CD14-positive monocyte (primary cell): Measurements from ENCODE around the gene NEURL1B. TPM values are rescaled to one million over a fixed set of nuclear protein-coding genes. Genes with fewer than 3 reads are reported as not detected.

Experiments
- DNase-seq, 3 donors: peaks; one replicate each; pipeline ENCODE4 v3.0.0-alpha.2; 2011 to 2022
- H2AFZ ChIP-seq: 2 replicates; pipeline ENCODE4 v1.6.0; 2012; ENCODE audit warnings: mild to moderate bottlenecking, low read depth, low read length, inconsistent platforms; ENCODE audit not compliant: insufficient read depth, poor library complexity, severe bottlenecking
- H3K27ac ChIP-seq, 2 donors: 1 replicate in 1 of 2; 2 replicates in 1 of 2; pipeline ENCODE4 v1.5.1; 2012 to 2013; ENCODE audit warnings: low read length in 2 of 2, control low read depth in 1 of 2, inconsistent platforms in 1 of 2, low read depth in 1 of 2, mild to moderate bottlenecking in 1 of 2
- H3K27me3 ChIP-seq, 2 donors: one replicate each; pipeline versions ENCODE4 v1.6.0 to v1.6.1; 2011 to 2013; ENCODE audit warnings: low read length in 2 of 2; ENCODE audit not compliant: control insufficient read depth in 2 of 2, insufficient read depth in 2 of 2
- H3K36me3 ChIP-seq, 2 donors: replicated peaks in 1 of 2; 1 replicate in 1 of 2; 2 replicates in 1 of 2; pipeline versions ENCODE4 v1.5.1 to v1.6.1; 2012 to 2013; ENCODE audit warnings: low read length in 2 of 2, control low read depth in 1 of 2, inconsistent platforms in 1 of 2, mild to moderate bottlenecking in 1 of 2; ENCODE audit not compliant: insufficient read depth in 2 of 2, control insufficient read depth in 1 of 2
- H3K4me1 ChIP-seq, 2 donors: 1 replicate in 1 of 2; 2 replicates in 1 of 2; pipeline versions ENCODE4 v1.5.1 to v1.6.1; 2012 to 2013; ENCODE audit warnings: low read length in 2 of 2, control low read depth in 1 of 2, inconsistent platforms in 1 of 2, mild to moderate bottlenecking in 1 of 2, moderate library complexity in 1 of 2; ENCODE audit not compliant: insufficient read depth in 2 of 2, control insufficient read depth in 1 of 2
- H3K4me2 ChIP-seq: replicated peaks from 2 replicates; pipeline ENCODE3; 2012; ENCODE audit warnings: low read length, moderate library complexity, mild to moderate bottlenecking; ENCODE audit not compliant: poor library complexity, severe bottlenecking; ENCODE audit errors: extremely low read depth
- H3K4me3 ChIP-seq, 3 experiments: fragments of 200-600 bp in 1 of 3; sonication (generic) in 1 of 3; replicated peaks in 1 of 3; 1 replicate in 2 of 3; 2 replicates in 1 of 3; pipeline ENCODE4 v1.5.1; 2011 to 2013; ENCODE audit warnings: low read length in 3 of 3, mild to moderate bottlenecking in 3 of 3, control low read depth in 2 of 3, low read depth in 2 of 3, inconsistent platforms in 1 of 3, moderate library complexity in 1 of 3
- H3K79me2 ChIP-seq: 2 replicates; pipeline ENCODE4 v1.6.0; 2012; ENCODE audit warnings: mild to moderate bottlenecking, control low read depth, inconsistent platforms, low read length, moderate library complexity; ENCODE audit not compliant: insufficient read depth
- H3K9ac ChIP-seq: 2 replicates; pipeline ENCODE4 v1.6.0; 2017; ENCODE audit warnings: low read length, mild to moderate bottlenecking; ENCODE audit not compliant: insufficient read depth, poor library complexity, severe bottlenecking
- H3K9me3 ChIP-seq, 2 donors: replicated peaks in 1 of 2; 1 replicate in 1 of 2; 2 replicates in 1 of 2; pipeline versions ENCODE4 v1.5.1 to v1.6.1; 2012 to 2013; ENCODE audit warnings: low read length in 2 of 2, control low read depth in 1 of 2; ENCODE audit not compliant: control insufficient read depth in 1 of 2, insufficient read depth in 1 of 2
- H4K20me1 ChIP-seq: 2 replicates; pipeline ENCODE4 v1.6.0; 2012; ENCODE audit warnings: mild to moderate bottlenecking, low read length, control low read depth, moderate library complexity; ENCODE audit not compliant: insufficient read depth
- H3K27ac Mint-ChIP-seq, 7 donors: one replicate each; pipeline ENCODE4 v1.8.0; 2020; ENCODE audit warnings: mild to moderate bottlenecking in 7 of 7, mixed read lengths in 7 of 7, moderate library complexity in 6 of 7, inconsistent platforms in 2 of 7
- H3K27me3 Mint-ChIP-seq, 3 donors: one replicate each; pipeline ENCODE4 v1.8.0; 2021 to 2022; ENCODE audit warnings: low read depth in 3 of 3, mild to moderate bottlenecking in 3 of 3, mixed read lengths in 3 of 3, moderate library complexity in 3 of 3, inconsistent platforms in 1 of 3
- H3K36me3 Mint-ChIP-seq, 2 donors: one replicate each; pipeline ENCODE4 v1.8.0; 2020; ENCODE audit warnings: mixed read lengths in 2 of 2, inconsistent platforms in 1 of 2, mild to moderate bottlenecking in 1 of 2
- H3K4me1 Mint-ChIP-seq: one replicate; pipeline ENCODE4 v1.8.0; 2020; ENCODE audit warnings: mild to moderate bottlenecking, mixed read lengths
- H3K4me3 Mint-ChIP-seq, 2 donors: one replicate each; pipeline ENCODE4 v1.8.0; 2020; ENCODE audit warnings: mild to moderate bottlenecking in 2 of 2, mixed read lengths in 2 of 2, moderate library complexity in 1 of 2
- H3K9me3 Mint-ChIP-seq, 7 donors: one replicate each; pipeline ENCODE4 v1.8.0; 2020 to 2022; ENCODE audit warnings: mixed read lengths in 7 of 7, mild to moderate bottlenecking in 6 of 7, moderate library complexity in 6 of 7, inconsistent platforms in 2 of 7
- CTCF ChIP-seq: fragments of 200-600 bp; IDR thresholded peaks from one replicate; pipeline ENCODE4 v1.8.0; 2022; ENCODE audit warnings: antibody characterized with exemption, mild to moderate bottlenecking
- WGBS: methylation state at CpG from one replicate; pipeline ENCODE4 v1.1.5; 2013; ENCODE audit warnings: missing lambda C conversion rate; ENCODE audit not compliant: insufficient coverage; 5-methylcytosine and 5-hydroxymethylcytosine counted together
- intact Hi-C, 2 donors: fragments of 100-400 bp; cut with micrococcal nuclease; formaldehyde crosslinking; loops; one replicate each; pipeline versions ENCODE4 v1.15.0 to v1.15.1; 2023
- polyA plus RNA-seq, 3 donors: library from polyadenylated mRNA; depleted of rRNA in 1 of 3; unstranded in 2 of 3; stranded (reverse) in 1 of 3; fragments of 300-500 nt in 2 of 3; fragments of >200 nt in 1 of 3; fragmentation: Illumina TruSeq in 2 of 3; gene quantifications; 1 replicate in 2 of 3; 2 replicates in 1 of 3; pipeline ENCODE4 v1.2.3, GENCODE V29; 2012 to 2021

The NEURL1B gene
- polyA plus RNA-seq, 3 donors, result 0.01 TPM; not detected in 2

- Mint-ChIP-seq H3K27ac (no peak overlapping the region), H3K27me3 (peaks cover 3 to 5% (median 3%) of the 10 kb centered on the region in 3 donors), H3K4me1 (no peaks in the 10 kb centered on the region), H3K9me3 (no peaks in the 10 kb centered on the region), H3K36me3 (no peaks in the 10 kb centered on the region), H3K4me3 (no peak overlapping the region)
- no peaks in the 10 kb centered on the region for H3K9me3 ChIP-seq
- H3K79me2 ChIP-seq, result no peaks in the 10 kb centered on the region
- H4K20me1 ChIP-seq, result no peaks in the 10 kb centered on the region
- H3K36me3 ChIP-seq, result no peaks in the 10 kb centered on the region
- intact Hi-C loops, result no loop called here
- no peak overlapping the region for H3K4me3 ChIP-seq
- no peak overlapping the region for H3K9ac ChIP-seq
- no peak for DNase-seq
- peaks cover 3 to 11% of the 10 kb centered on the region in 2 donors for H3K4me1 ChIP-seq
- 91% methylated on average over 6 of the region's 18 CpGs for WGBS
- no peak overlapping the region for H3K4me2 ChIP-seq
- TF ChIP-seq CTCF, result no peak
- no peak overlapping the region for H3K27ac ChIP-seq
- no peaks in the 10 kb centered on the region for H3K27me3 ChIP-seq
- no peak overlapping the region for H2AFZ ChIP-seq
These were observed 42.5 kb upstream of the NEURL1B start for GRCh38 chr5:172598251-172599203.

GRCh38 chr5:172599204-172599567 lies 41.9 kb upstream of the NEURL1B start:
- no peaks in the 10 kb centered on the region for H3K4me1 Mint-ChIP-seq
- no CpG with 5 or more reads among the region's 3 CpGs for WGBS
- Histone ChIP-seq H3K4me1 (peaks cover 3 to 8% of the 10 kb centered on the region in 2 donors), H4K20me1 (no peaks in the 10 kb centered on the region), H3K4me2 (no peak overlapping the region), H3K9ac (no peak overlapping the region), H2AFZ (no peak overlapping the region), H3K9me3 (no peaks in the 10 kb centered on the region), H3K79me2 (no peaks in the 10 kb centered on the region), H3K36me3 (no peaks in the 10 kb centered on the region), H3K27me3 (no peaks in the 10 kb centered on the region), H3K4me3 (no peak overlapping the region), H3K27ac (no peak overlapping the region)
- no peaks in the 10 kb centered on the region for H3K36me3 Mint-ChIP-seq
- H3K27ac Mint-ChIP-seq, result no peak overlapping the region
- no peaks in the 10 kb centered on the region for H3K9me3 Mint-ChIP-seq
- no peak for DNase-seq
- no peak overlapping the region for H3K4me3 Mint-ChIP-seq
- H3K27me3 Mint-ChIP-seq, result peaks cover 2 to 5% (median 3%) of the 10 kb centered on the region in 3 donors
- TF ChIP-seq CTCF, result no peak
- intact Hi-C loops, result no loop called here
